ENCODE results near the gene MYO18A.
"Not testable (repeated sequence)": the region's sequence is repeated elsewhere in the genome, so short reads cannot be mapped to it uniquely, and the experiment has no call there.

Gene MYO18A

GRCh38 chr17:29180034-29180787 lies at the start of gene MYO18A:
Gene MYO18A (minus strand): TSS chr17:29180398. CDS start chr17:29166940, 13,458 bp downstream.
- DNase-seq = peak; percentile 57

- no peak for DNase-seq
Measured at GRCh38 chr17:29225396-29225795, 45.2 kb upstream of the MYO18A start.

- DNase-seq = not testable (repeated sequence)
Measured at GRCh38 chr17:29221338-29221737, 41.1 kb upstream of the MYO18A start.

- peak; percentile 73 for DNase-seq
Measured at GRCh38 chr17:29219378-29220047, 39.3 kb upstream of the MYO18A start.

GRCh38 chr17:29216856-29217255 lies 36.7 kb upstream of the MYO18A start:
- no peak for DNase-seq

GRCh38 chr17:29216181-29216580 lies 36.0 kb upstream of the MYO18A start:
- DNase-seq = peak; percentile 52

GRCh38 chr17:29215717-29216116 lies 35.5 kb upstream of the MYO18A start:
- no peak for DNase-seq

GRCh38 chr17:29215174-29215573 lies 35.0 kb upstream of the MYO18A start:
- no peak for DNase-seq

GRCh38 chr17:29214215-29215146 lies 34.3 kb upstream of the MYO18A start:
- peak; percentile 44 for DNase-seq

GRCh38 chr17:29212681-29213121 lies 32.5 kb upstream of the MYO18A start:
- no peak for DNase-seq

- DNase-seq = no peak
Measured at GRCh38 chr17:29212094-29212631, 32.0 kb upstream of the MYO18A start.

GRCh38 chr17:29210879-29211278 lies 30.7 kb upstream of the MYO18A start:
- DNase-seq = no peak

- no peak for DNase-seq
Measured at GRCh38 chr17:29209073-29209472, 28.9 kb upstream of the MYO18A start.

GRCh38 chr17:29207975-29208374 lies 27.8 kb upstream of the MYO18A start:
- no peak for DNase-seq

GRCh38 chr17:29205047-29205446 lies 24.8 kb upstream of the MYO18A start:
- DNase-seq = no peak

GRCh38 chr17:29204068-29204804 lies 24.0 kb upstream of the MYO18A start:
- not testable (repeated sequence) for DNase-seq

GRCh38 chr17:29197516-29198272 lies 17.5 kb upstream of the MYO18A start:
- DNase-seq = peak; percentile 42

GRCh38 chr17:29196769-29197515 lies 16.7 kb upstream of the MYO18A start:
- peak; percentile 24 for DNase-seq

GRCh38 chr17:29195465-29196081 lies 15.4 kb upstream of the MYO18A start:
- peak; percentile 96 for DNase-seq

- no peak for DNase-seq
Measured at GRCh38 chr17:29194669-29195068, 14.5 kb upstream of the MYO18A start.

All from MV-4-11 (cell line).